CD1c-positive myeloid dendritic cell (primary cell): Measurements from ENCODE around the gene TBC1D10B.
A peak's percentile ranks its signal among the peaks of the same experiment; 100 is the strongest.
"Not testable (repeated sequence)": the region's sequence is repeated elsewhere in the genome, so short reads cannot be mapped to it uniquely, and the experiment has no call there.

Experiments used
- DNase-seq: peaks from one replicate; pipeline ENCODE4 v3.0.0-alpha.2; 2016; ENCODE audit errors: extremely low spot score

Gene TBC1D10B

GRCh38 chr16:30397776-30398660, 27.7 kb upstream of the TBC1D10B start:
- no peak for DNase-seq

GRCh38 chr16:30397056-30397455, 26.8 kb upstream of the TBC1D10B start:
- no peak for DNase-seq

DNA sequence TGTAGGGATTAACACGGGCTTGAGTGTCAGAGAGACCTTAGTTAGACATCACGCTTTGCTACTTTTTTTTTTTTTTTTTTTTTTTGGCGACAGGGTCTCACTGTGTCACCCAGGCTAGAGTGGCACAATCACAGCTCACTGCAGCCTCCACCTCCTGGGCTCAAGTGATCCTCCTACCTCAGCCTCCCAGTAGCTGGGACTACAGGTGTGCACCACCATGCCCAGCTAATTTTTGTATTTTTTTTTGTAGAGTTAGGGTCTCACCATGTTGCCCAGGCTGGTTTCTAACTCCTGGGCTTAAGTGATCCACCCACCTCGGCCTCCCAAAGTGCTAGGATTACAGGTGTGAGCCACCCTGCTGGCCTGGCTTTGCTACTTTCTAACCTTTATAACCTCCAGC, 26.3 kb upstream of the TBC1D10B start:
- not testable (repeated sequence) for DNase-seq

GRCh38 chr16:30395992-30396585, 25.8 kb upstream of the TBC1D10B start:
- DNase-seq, result no peak

- DNase-seq, result peak; percentile 63
Observed at GRCh38 chr16:30395155-30395991, 25.1 kb upstream of the TBC1D10B start, which contains the start of gene ZNF48. Gene ZNF48, plus strand, starts transcription at chr16:30395420. Its CDS starts 375 bp downstream, at chr16:30395795.

- DNase-seq, result no peak
Observed at GRCh38 chr16:30394592-30395154, 24.4 kb upstream of the TBC1D10B start.

DNA sequence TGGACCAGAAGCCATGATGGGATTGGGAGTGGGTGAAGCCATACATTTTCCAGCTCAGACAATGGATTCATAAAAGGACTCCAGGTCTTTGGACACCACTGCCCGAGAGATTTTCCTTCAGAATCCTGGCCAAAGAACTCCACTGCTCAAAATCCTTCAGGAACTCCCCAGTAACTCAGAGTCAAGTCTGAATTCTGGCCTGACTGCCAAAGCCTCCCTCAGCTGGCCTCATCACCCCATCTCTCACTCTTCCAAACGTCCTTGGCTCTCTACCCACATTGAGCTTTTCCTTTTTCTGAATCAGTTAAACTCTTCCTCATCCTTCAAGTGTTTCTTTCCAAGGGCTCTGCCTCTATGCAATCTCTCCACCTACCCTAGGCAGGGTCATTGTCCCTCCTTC, 13.2 kb upstream of the TBC1D10B start:
- no peak for DNase-seq

DNA sequence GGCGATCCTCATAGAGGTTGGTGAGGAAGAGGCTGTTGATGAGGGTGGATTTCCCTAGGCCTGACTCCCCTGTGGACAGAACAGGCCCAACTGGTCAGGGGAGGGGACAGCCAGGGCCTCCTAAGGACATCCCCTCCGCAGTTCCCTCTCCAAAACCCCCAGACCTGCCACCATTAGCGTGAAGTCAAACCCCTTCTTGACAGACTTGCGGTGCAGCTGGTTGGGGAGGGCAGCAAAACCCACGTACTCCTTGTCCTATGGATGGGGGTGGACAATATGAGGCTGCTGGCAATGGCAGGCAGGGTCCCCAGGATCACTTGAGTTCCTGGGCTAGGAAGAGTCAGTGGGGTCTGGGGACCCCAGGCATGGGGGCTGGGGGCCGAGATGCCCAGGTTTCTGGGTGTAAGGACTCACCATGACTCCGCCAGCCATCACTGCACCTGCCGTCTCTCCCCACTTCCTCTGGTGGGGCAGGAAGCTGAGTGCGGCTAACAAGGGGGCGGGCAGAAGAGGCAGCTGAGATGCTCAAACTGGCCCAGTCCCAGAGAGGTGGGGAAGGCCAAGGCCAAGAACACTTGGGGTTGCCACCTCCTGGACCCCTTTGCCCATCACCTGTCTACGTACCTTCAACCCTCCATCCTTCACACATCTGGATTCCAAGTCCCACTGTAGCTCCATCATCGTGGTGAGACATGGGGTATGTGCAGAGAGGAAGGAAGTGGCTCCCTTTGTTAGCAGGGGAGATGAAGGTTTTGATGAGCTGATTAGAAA, 12.0 kb upstream of the TBC1D10B start, which contains the start of gene SEPTIN1:
SEPTIN1 (minus strand) TSS at position 451 of the 771 bp plus-strand sequence; CDS start at position 432, 19 bp downstream.
- peak; percentile 26 for DNase-seq

GRCh38 chr16:30381291-30382041, 11.2 kb upstream of the TBC1D10B start:
- no peak for DNase-seq

- no peak for DNase-seq
Observed at GRCh38 chr16:30380803-30381208, 10.5 kb upstream of the TBC1D10B start.

DNA sequence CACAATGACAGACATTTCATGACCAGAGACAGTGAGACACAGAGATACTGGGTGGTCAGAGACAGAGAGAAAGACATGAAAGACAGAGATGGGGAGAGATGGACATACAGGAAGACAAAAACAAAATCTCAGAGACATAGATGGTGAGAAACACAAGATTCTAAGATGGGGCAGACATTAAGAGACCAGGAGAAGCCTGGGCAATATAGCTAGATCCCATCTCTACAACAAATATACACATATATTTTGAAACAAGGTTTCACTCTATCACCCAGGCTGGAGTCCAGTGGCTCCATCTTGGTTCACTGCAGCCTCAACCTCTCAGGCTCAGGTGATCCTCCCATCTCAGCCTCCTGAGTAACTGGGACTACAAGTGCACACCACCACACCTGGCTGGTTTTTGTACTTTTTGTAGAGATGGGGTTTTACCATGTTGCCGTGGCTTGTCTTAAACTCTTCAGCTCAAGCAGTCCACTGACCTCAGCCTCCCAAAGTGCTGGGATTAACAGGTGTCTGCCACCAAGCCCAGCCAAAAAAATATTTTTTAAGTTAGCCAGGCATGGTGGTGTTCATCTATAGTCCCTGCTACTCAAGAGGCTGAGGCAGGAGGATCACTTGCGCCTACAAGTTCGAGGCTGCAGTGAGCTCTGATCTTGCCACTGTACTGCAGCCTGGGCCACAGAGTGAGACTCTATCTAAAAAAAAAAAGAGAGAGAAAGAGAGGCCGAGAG, 9.9 kb upstream of the TBC1D10B start:
- DNase-seq, result no peak

DNA sequence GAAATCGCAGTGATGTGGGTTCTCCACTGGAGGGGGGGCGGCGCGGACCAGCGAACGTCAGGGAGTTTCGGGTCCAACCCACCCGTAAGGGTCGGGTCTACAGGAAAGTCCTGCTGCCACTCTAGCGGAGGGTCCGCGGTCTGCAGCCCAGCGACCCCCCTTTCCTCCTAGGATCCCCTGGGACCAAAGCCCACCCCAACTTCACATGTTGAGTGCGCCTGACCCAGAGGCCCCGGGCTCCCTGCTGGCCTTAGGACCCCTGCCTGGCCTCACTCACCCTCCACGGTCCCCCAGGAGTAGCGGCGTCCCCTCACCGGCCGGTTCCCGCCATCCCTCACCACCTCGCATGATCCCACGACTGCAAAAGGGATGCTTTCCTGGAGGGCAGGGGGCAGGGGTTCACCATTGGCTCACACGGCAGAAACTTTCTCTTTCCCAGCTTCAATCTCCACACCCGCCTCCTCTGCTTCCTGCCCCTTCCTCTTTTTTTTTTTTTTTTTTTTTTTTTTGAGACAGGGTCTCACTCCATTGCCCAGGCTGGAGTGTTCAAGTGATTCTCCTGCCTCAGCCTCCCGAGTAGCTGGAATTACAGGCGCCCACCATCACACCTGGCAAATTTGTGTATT, 9.0 kb upstream of the TBC1D10B start:
- no peak for DNase-seq

GRCh38 chr16:30378236-30379157, 8.2 kb upstream of the TBC1D10B start:
- peak; percentile 99 for DNase-seq

DNA sequence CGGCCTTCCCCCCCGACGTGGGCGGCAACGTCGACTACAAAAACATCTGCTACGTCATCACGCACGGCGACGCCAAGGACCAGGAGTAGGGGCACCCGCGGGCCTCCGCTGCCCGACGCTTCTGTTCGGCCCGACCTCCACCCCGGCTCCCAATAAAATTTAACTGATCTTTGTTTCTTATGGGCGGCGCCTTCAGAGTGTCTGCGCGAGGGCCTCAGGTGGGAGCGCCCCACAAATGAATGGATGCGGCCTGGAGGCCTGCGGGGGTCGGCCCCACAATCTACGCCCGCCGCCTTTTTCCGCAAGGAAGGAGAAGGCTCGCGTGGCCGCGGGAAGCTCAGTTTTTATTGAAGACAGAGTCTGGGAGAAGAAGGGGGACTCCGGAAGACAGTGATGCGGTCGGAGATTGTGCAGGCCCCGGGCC, 7.5 kb upstream of the TBC1D10B start:
- no peak for DNase-seq

DNA sequence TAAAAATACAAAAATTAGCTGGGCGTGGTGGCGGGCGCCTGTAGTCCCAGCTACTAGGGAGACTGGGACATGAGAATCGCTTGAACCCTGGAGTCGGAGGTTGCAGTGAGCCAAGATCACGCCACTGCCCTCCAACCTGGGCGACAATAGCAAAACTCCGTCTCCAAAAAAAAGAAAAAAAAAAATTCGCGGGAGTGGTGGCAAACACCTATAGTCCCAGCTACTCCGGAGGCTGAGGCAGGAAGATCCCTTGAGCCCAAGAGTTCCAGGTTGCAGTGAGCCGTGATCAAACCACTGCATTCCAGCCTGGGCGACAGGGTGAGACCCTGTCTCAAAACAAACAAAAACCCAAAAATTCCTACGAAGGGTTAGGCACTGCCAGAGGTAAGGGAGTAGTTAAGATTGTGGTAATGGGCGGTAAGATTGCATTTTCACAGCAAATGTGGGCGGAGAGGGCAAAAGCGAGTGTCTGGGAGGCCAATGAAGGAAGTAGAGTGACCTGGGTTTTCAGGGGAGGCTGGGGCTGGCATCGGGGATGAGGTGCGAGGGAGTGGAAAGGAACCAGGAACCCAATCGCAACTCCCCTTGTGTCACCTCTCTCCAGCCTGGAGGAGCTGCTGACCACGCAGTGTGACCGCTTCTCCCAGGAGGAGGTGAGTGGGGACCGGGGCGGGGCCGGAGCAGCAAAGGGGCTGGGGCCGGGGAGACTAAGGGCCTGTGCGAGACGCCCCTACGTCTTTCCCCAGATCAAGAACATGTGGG, 6.9 kb upstream of the TBC1D10B start:
- peak; percentile 85 for DNase-seq

DNA sequence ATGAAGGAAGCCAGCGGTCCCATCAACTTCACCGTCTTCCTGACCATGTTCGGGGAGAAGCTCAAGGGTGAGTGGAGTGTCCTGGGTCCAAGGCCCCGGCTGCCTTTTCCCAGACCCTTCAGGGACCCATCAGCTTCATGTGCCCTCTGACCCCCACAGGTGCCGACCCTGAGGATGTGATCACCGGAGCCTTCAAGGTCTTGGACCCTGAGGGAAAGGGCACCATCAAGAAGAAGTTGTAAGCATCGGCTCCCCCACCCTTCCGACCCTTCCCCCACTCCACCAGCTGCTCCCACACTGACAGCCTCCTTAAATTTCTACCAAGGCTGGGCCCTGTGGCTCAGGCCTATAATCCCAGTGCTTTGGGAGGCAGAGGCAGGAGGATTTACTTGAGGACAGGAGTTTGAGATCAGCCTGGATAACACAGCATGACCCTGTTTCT, 6.2 kb upstream of the TBC1D10B start:
- DNase-seq, result no peak

DNA sequence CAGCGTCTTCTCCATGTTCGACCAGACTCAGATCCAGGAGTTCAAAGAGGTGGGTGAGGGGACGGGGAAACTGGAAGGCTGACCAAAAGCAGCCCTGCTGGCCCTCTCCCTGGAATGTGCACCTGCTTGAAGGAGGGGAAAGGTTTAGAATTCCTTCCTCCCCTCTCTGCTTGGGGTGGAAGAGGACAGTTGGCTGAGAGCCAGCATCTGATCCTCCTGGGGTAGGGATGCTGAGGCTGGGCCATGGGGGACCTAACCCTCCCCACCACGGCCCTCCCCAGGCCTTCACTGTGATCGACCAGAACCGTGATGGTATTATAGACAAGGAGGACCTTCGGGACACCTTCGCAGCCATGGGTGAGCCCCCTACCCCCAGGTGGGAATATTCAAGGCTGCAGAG, 5.6 kb upstream of the TBC1D10B start:
- DNase-seq, result no peak
